GM12801 (cell line): ENCODE data around the gene OGFR.

ENCODE experiments used
- CTCF ChIP-seq: IDR thresholded peaks from one replicate; pipeline ENCODE4 v1.5.1; 2011; ENCODE audit warnings: control low read depth; ENCODE audit not compliant: insufficient read length; ENCODE audit errors: extremely low read depth

The OGFR gene

GRCh38 chr20:62787321-62787720, 17.3 kb upstream of the OGFR start:
- no peak for TF ChIP-seq CTCF

GRCh38 chr20:62787866-62788265, 16.8 kb upstream of the OGFR start:
- TF ChIP-seq CTCF: no peak

- TF ChIP-seq CTCF: no peak
These were observed 16.0 kb upstream of the OGFR start for GRCh38 chr20:62788607-62789006.

- TF ChIP-seq CTCF: no peak
These were observed 14.6 kb upstream of the OGFR start for GRCh38 chr20:62790075-62790474.

GRCh38 chr20:62791301-62792181, 13.1 kb upstream of the OGFR start:
- peak; percentile 56 for TF ChIP-seq CTCF

GRCh38 chr20:62792182-62792939, 12.3 kb upstream of the OGFR start:
- TF ChIP-seq CTCF: no peak

- TF ChIP-seq CTCF: no peak
These were observed 11.5 kb upstream of the OGFR start for GRCh38 chr20:62792940-62793756.
